C4-2B (cell line): ENCODE results near the gene ADGRF4.

Source experiments
- ZFX ChIP-seq: fragments of 450-650 bp; IDR thresholded peaks from 2 replicates; pipeline ENCODE4 v1.6.1; 2017
- TF ChIP-seq, protein P1 (sequence below): fragments of 450-650 bp; conservative IDR thresholded peaks from 2 replicates; pipeline ENCODE4 v1.5.1; 2017; ENCODE audit warnings: mild to moderate bottlenecking

DNA sequence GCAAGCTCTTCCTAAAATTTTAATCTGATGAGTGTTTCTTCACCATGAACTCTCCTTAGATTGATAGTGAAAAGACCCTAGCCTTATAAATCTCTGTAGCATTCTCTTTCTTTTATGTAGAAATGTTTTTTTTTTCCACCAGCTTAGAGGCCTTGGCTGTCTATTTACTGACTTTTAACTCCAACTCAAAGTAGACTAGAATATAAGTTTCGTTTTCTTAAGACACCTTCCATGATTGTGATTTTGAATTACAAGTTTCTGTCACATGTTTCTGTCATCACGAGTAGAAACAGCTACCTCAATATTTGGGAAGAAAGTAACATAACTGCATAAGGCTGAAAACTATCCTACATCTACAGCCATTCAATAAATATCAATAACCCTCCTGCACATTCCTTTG lies 17.8 kb downstream of the ADGRF4 start:
- TF ChIP-seq, protein P1, sequence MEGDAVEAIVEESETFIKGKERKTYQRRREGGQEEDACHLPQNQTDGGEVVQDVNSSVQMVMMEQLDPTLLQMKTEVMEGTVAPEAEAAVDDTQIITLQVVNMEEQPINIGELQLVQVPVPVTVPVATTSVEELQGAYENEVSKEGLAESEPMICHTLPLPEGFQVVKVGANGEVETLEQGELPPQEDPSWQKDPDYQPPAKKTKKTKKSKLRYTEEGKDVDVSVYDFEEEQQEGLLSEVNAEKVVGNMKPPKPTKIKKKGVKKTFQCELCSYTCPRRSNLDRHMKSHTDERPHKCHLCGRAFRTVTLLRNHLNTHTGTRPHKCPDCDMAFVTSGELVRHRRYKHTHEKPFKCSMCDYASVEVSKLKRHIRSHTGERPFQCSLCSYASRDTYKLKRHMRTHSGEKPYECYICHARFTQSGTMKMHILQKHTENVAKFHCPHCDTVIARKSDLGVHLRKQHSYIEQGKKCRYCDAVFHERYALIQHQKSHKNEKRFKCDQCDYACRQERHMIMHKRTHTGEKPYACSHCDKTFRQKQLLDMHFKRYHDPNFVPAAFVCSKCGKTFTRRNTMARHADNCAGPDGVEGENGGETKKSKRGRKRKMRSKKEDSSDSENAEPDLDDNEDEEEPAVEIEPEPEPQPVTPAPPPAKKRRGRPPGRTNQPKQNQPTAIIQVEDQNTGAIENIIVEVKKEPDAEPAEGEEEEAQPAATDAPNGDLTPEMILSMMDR = no peak
- no peak for TF ChIP-seq ZFX
